NCI-H1930 (cell line): Measurements from ENCODE around the gene CTNNA3.

ENCODE experiments used
- DNase-seq, 2 experiments: peaks; one replicate each; lab custom pipeline; 2025; lab: John Stamatoyannopoulos, UW

The CTNNA3 gene

GRCh38 chr10:66862687-66863258 lies 833.2 kb downstream of the CTNNA3 start:
- DNase-seq = no peak

- DNase-seq = no peak
Observed at GRCh38 chr10:66860376-66860945, 835.5 kb downstream of the CTNNA3 start.

- no peak for DNase-seq
Observed at GRCh38 chr10:66852811-66853210, 843.2 kb downstream of the CTNNA3 start.

- no peak for DNase-seq
Observed at GRCh38 chr10:66848856-66849255, 847.1 kb downstream of the CTNNA3 start.

- DNase-seq = no peak
Observed at GRCh38 chr10:66844176-66844942, 851.6 kb downstream of the CTNNA3 start.

- no peak for DNase-seq
Observed at GRCh38 chr10:66843396-66843795, 852.6 kb downstream of the CTNNA3 start.

- DNase-seq = no peak
Observed at GRCh38 chr10:66842867-66843266, 853.1 kb downstream of the CTNNA3 start.

GRCh38 chr10:66842371-66842770 lies 853.6 kb downstream of the CTNNA3 start:
- DNase-seq = no peak

- no peak for DNase-seq
Observed at GRCh38 chr10:66838656-66839055, 857.3 kb downstream of the CTNNA3 start.

GRCh38 chr10:66837990-66838389 lies 858.0 kb downstream of the CTNNA3 start:
- no peak for DNase-seq

GRCh38 chr10:66837335-66837734 lies 858.7 kb downstream of the CTNNA3 start:
- DNase-seq = no peak

GRCh38 chr10:66836771-66837170 lies 859.2 kb downstream of the CTNNA3 start:
- DNase-seq = no peak

GRCh38 chr10:66836057-66836456 lies 859.9 kb downstream of the CTNNA3 start:
- no peak for DNase-seq

GRCh38 chr10:66835400-66835799 lies 860.6 kb downstream of the CTNNA3 start:
- no peak for DNase-seq

GRCh38 chr10:66834802-66835201 lies 861.2 kb downstream of the CTNNA3 start:
- DNase-seq = no peak

- DNase-seq = no peak
Observed at GRCh38 chr10:66833861-66834260, 862.1 kb downstream of the CTNNA3 start.

- DNase-seq = no peak
Observed at GRCh38 chr10:66832781-66833422, 863.1 kb downstream of the CTNNA3 start.

GRCh38 chr10:66828957-66829356 lies 867.0 kb downstream of the CTNNA3 start:
- no peak for DNase-seq

- no peak for DNase-seq
Observed at GRCh38 chr10:66827353-66827752, 868.6 kb downstream of the CTNNA3 start.

- no peak for DNase-seq
Observed at GRCh38 chr10:66823301-66823700, 872.7 kb downstream of the CTNNA3 start.

- DNase-seq = no peak
Observed at GRCh38 chr10:66822801-66823200, 873.2 kb downstream of the CTNNA3 start.

GRCh38 chr10:66819691-66820090 lies 876.3 kb downstream of the CTNNA3 start:
- no peak for DNase-seq

- DNase-seq = no peak
Observed at GRCh38 chr10:66813122-66813521, 882.9 kb downstream of the CTNNA3 start.
